ENCODE results near the gene PRKCB. TPM values are rescaled to one million over a fixed set of nuclear protein-coding genes. Genes with fewer than 3 reads are reported as not detected.

PRKCB gene
- polyA plus RNA-seq, 1 donor from 2014 or later: 27.6 TPM

GRCh38 chr16:24168856-24169255 lies 333.1 kb downstream of the PRKCB start:
- no peak overlapping the region for H2AFZ ChIP-seq (ENCODE audit: low read depth, low read length)
- no peak overlapping the region for H3K9ac ChIP-seq (ENCODE audit: low read length)
- no peaks in the 10 kb centered on the region for H3K79me2 ChIP-seq (replicated peaks; ENCODE audit: insufficient read depth, low read length)
- H3K9me2 ChIP-seq (ENCODE audit: insufficient read depth, low read length): no peaks in the 10 kb centered on the region
- H4K20me1 ChIP-seq (ENCODE audit: insufficient read depth): no peaks in the 10 kb centered on the region
- H3K27me3 ChIP-seq (ENCODE audit: insufficient read depth, low read depth, low read length): no peaks in the 10 kb centered on the region
- H3K4me2 ChIP-seq (ENCODE audit: low read length): no peak overlapping the region
- no peak overlapping the region for H3K27ac ChIP-seq (ENCODE audit: low read length)
- H3K9me3 ChIP-seq (ENCODE audit: low read length): no peaks in the 10 kb centered on the region
- no peak overlapping the region for H3K4me3 ChIP-seq (ENCODE audit: low read length)
- TF ChIP-seq TAF1 (IDR thresholded peaks at IDR 0.05; ENCODE audit: low read depth) (no peak), CTCF (IDR thresholded peaks at IDR 0.05; ENCODE audit: poor library complexity, severe bottlenecking) (no peak), REST (IDR thresholded peaks at IDR 0.05; ENCODE audit: borderline replicate concordance) (no peak), EZH2 (IDR thresholded peaks at IDR 0.05; ENCODE audit: borderline replicate concordance, insufficient read depth, low read length, poor library complexity, severe bottlenecking) (no peak), RAD21 (conservative IDR thresholded peaks at IDR 0.05) (no peak), POLR2AphosphoS5 (IDR thresholded peaks at IDR 0.05) (no peak), EP300 (conservative IDR thresholded peaks at IDR 0.05; ENCODE audit: poor library complexity, severe bottlenecking) (no peak), MXI1 (conservative IDR thresholded peaks at IDR 0.05; ENCODE audit: poor library complexity, severe bottlenecking) (no peak), SMC3 (conservative IDR thresholded peaks at IDR 0.05; ENCODE audit: poor library complexity) (no peak)
- no peaks in the 10 kb centered on the region for H3F3A ChIP-seq (ENCODE audit: insufficient read depth, low read length, poor library complexity, severe bottlenecking)
- no peaks in the 10 kb centered on the region for H3K36me3 ChIP-seq (ENCODE audit: insufficient read depth, low read length)

- Histone ChIP-seq H4K20me1 (ENCODE audit: insufficient read depth) (no peaks in the 10 kb centered on the region), H3K79me2 (replicated peaks; ENCODE audit: insufficient read depth, low read length) (no peaks in the 10 kb centered on the region), H2AFZ (ENCODE audit: low read depth, low read length) (no peak overlapping the region), H3K27ac (ENCODE audit: low read length) (no peak overlapping the region), H3K36me3 (ENCODE audit: insufficient read depth, low read length) (no peaks in the 10 kb centered on the region), H3F3A (ENCODE audit: insufficient read depth, low read length, poor library complexity, severe bottlenecking) (no peaks in the 10 kb centered on the region), H3K9ac (ENCODE audit: low read length) (no peak overlapping the region), H3K4me2 (ENCODE audit: low read length) (no peak overlapping the region), H3K9me2 (ENCODE audit: insufficient read depth, low read length) (no peaks in the 10 kb centered on the region), H3K4me3 (ENCODE audit: low read length) (no peak overlapping the region), H3K9me3 (ENCODE audit: low read length) (no peaks in the 10 kb centered on the region), H3K27me3 (ENCODE audit: insufficient read depth, low read depth, low read length) (no peaks in the 10 kb centered on the region)
- no peak for TF ChIP-seq POLR2AphosphoS5 (IDR thresholded peaks at IDR 0.05)
- no peak for TF ChIP-seq SMC3 (conservative IDR thresholded peaks at IDR 0.05; ENCODE audit: poor library complexity)
- TF ChIP-seq CTCF (IDR thresholded peaks at IDR 0.05; ENCODE audit: poor library complexity, severe bottlenecking): no peak
- no peak for TF ChIP-seq EP300 (conservative IDR thresholded peaks at IDR 0.05; ENCODE audit: poor library complexity, severe bottlenecking)
- TF ChIP-seq TAF1 (IDR thresholded peaks at IDR 0.05; ENCODE audit: low read depth): no peak
- no peak for TF ChIP-seq REST (IDR thresholded peaks at IDR 0.05; ENCODE audit: borderline replicate concordance)
- no peak for TF ChIP-seq EZH2 (IDR thresholded peaks at IDR 0.05; ENCODE audit: borderline replicate concordance, insufficient read depth, low read length, poor library complexity, severe bottlenecking)
- TF ChIP-seq RAD21 (conservative IDR thresholded peaks at IDR 0.05): no peak
- no peak for TF ChIP-seq MXI1 (conservative IDR thresholded peaks at IDR 0.05; ENCODE audit: poor library complexity, severe bottlenecking)
Measured at GRCh38 chr16:24170407-24170806, 334.6 kb downstream of the PRKCB start.

Measured in neural cell (in vitro differentiated cells).